Endothelial cell of umbilical vein (primary cell): Measurements from ENCODE around the gene RIMS4. TPM values are rescaled to one million over a fixed set of nuclear protein-coding genes. Genes with fewer than 3 reads are reported as not detected.

Experiments used
- BruUV-seq: library from RNA; stranded (reverse); fragments of 400-500 nt; replicated peaks from 2 replicates; lab custom pipeline; 2021; lab: Mats Ljungman, UMichigan
- CTCF ChIA-PET: fragments of 300-600, 350-600 bp; sonication (Branson Sonifier 250); formaldehyde crosslinking; loops from one replicate; lab custom pipeline; 2021; ENCODE audit warnings: antibody characterized with exemption, inconsistent platforms; lab: Charles Lee
- POLR2A ChIA-PET: fragments of 300-600, 350-600 bp; sonication (Branson Sonifier 250); formaldehyde crosslinking; loops from one replicate; lab custom pipeline; 2021; ENCODE audit warnings: antibody characterized with exemption, inconsistent platforms; lab: Charles Lee
- DNase-seq: peaks from one replicate; pipeline ENCODE4 v3.0.0-alpha.2; 2011; ENCODE audit warnings: low read depth, low spot score
- FAIRE-seq: peaks from 2 replicates; lab custom pipeline; 2011; peaks lifted over from hg19 to GRCh38; lab: Jason Lieb, UNC
- H2AFZ ChIP-seq: 2 replicates; pipeline ENCODE4 v1.6.0; 2012; ENCODE audit warnings: low read depth, low read length, control low read depth, inconsistent platforms
- H3K27ac ChIP-seq: 2 replicates; pipeline ENCODE4 v1.5.1; 2011; ENCODE audit warnings: low read depth, mild to moderate bottlenecking, control low read depth, low read length, moderate library complexity; ENCODE audit not compliant: insufficient read depth
- H3K27me3 ChIP-seq, 2 experiments: 2 replicates each; pipeline versions ENCODE4 v1.6.0 to v1.6.1; 2011; ENCODE audit warnings: low read length in 2 of 2, mixed read lengths in 1 of 2; ENCODE audit not compliant: control insufficient read depth in 2 of 2, insufficient read depth in 2 of 2
- H3K36me3 ChIP-seq, 2 experiments: 2 replicates in 1 of 2; 3 replicates in 1 of 2; pipeline ENCODE4 v1.5.1; 2011; ENCODE audit warnings: low read length in 2 of 2, mild to moderate bottlenecking in 1 of 2, moderate library complexity in 1 of 2; ENCODE audit not compliant: control insufficient read depth in 2 of 2, insufficient read depth in 2 of 2; ENCODE audit errors: extremely low read depth in 1 of 2
- H3K4me1 ChIP-seq: 3 replicates; pipeline ENCODE4 v1.5.1; 2011; ENCODE audit warnings: mild to moderate bottlenecking, low read length; ENCODE audit not compliant: control insufficient read depth, insufficient read depth; ENCODE audit errors: extremely low read depth
- H3K4me2 ChIP-seq: 2 replicates; pipeline ENCODE4 v1.6.1; 2011; ENCODE audit warnings: low read length, control low read depth, mixed read lengths; ENCODE audit not compliant: insufficient read depth
- H3K4me3 ChIP-seq, 3 experiments: fragments of 200-600 bp in 1 of 3; sonication (generic), shearing (Covaris generic) in 1 of 3; replicated peaks in 1 of 3; 2 replicates each; pipeline ENCODE4 v1.5.1; 2011 to 2016; ENCODE audit warnings: control low read depth in 3 of 3, low read length in 3 of 3, mild to moderate bottlenecking in 2 of 3, inconsistent platforms in 1 of 3, low read depth in 1 of 3, moderate library complexity in 1 of 3; ENCODE audit not compliant: insufficient read depth in 1 of 3
- H3K79me2 ChIP-seq: 2 replicates; pipeline ENCODE4 v1.6.0; 2012; ENCODE audit warnings: low read length, inconsistent platforms; ENCODE audit not compliant: control insufficient read depth, insufficient read depth
- H3K9ac ChIP-seq: replicated peaks from 2 replicates; pipeline ENCODE3; 2011; ENCODE audit warnings: low read length, control low read depth; ENCODE audit not compliant: insufficient read depth; ENCODE audit errors: extremely low read depth
- H3K9me1 ChIP-seq: replicated peaks from 3 replicates; pipeline ENCODE4 v1.6.0; 2011; ENCODE audit warnings: mild to moderate bottlenecking, low read length; ENCODE audit not compliant: control insufficient read depth, insufficient read depth; ENCODE audit errors: extremely low read depth
- H3K9me3 ChIP-seq: replicated peaks from 2 replicates; pipeline ENCODE4 v1.5.1; 2012; ENCODE audit warnings: low read length, inconsistent platforms; ENCODE audit not compliant: control insufficient read depth, insufficient read depth
- H4K20me1 ChIP-seq: replicated peaks from 2 replicates; pipeline ENCODE3; 2011; ENCODE audit warnings: mild to moderate bottlenecking, low read length; ENCODE audit not compliant: control insufficient read depth, insufficient read depth; ENCODE audit errors: extremely low read depth
- EZH2 ChIP-seq: IDR thresholded peaks from 2 replicates; pipeline ENCODE4 v1.6.1; 2012; ENCODE audit warnings: borderline replicate concordance, low read depth, mild to moderate bottlenecking, moderate library complexity, low read length, inconsistent platforms; ENCODE audit not compliant: severe bottlenecking
- FOS ChIP-seq: IDR thresholded peaks from 2 replicates; pipeline ENCODE4 v1.6.1; 2011; ENCODE audit warnings: mild to moderate bottlenecking, low read length, moderate library complexity, borderline replicate concordance; ENCODE audit not compliant: insufficient read depth
- GATA2 ChIP-seq: IDR thresholded peaks from 2 replicates; pipeline ENCODE4 v1.7.0; 2011; ENCODE audit warnings: low read depth, mild to moderate bottlenecking, moderate library complexity, mixed read lengths, low read length; ENCODE audit not compliant: insufficient read length, insufficient read depth
- JUN ChIP-seq: IDR thresholded peaks from 2 replicates; pipeline ENCODE4 v1.6.1; 2011; ENCODE audit warnings: borderline replicate concordance, low read depth; ENCODE audit not compliant: insufficient read length, insufficient read depth
- MYC ChIP-seq: IDR thresholded peaks from one replicate; pipeline ENCODE4 v1.6.1; 2011; ENCODE audit warnings: mild to moderate bottlenecking, low read depth, low read length
- POLR2A ChIP-seq: IDR thresholded peaks from 2 replicates; pipeline ENCODE4 v1.6.1; 2012; ENCODE audit warnings: low read depth, mild to moderate bottlenecking, control low read depth, low read length
- POLR2AphosphoS5 ChIP-seq: IDR thresholded peaks from 2 replicates; pipeline ENCODE4 v1.6.1; 2012; ENCODE audit warnings: low read depth, mild to moderate bottlenecking, control low read depth, low read length, moderate library complexity; ENCODE audit not compliant: insufficient read depth
- dilution Hi-C: fragments of 300-500 bp; cut with MboI; formaldehyde crosslinking; loops from one replicate; pipeline ENCODE4 v1.15.0; 2019; ENCODE audit warnings: low sequenced_read_pairs; ENCODE audit not compliant: extremely low pct_ligation_motif_present
- intact Hi-C: fragments of 100-400 bp; cut with micrococcal nuclease; formaldehyde crosslinking; loops from one replicate; pipeline ENCODE4 v1.10.0; 2022
- polyA plus RNA-seq, 4 experiments: library from polyadenylated mRNA; depleted of rRNA in 3 of 4; stranded (reverse) in 3 of 4; unstranded in 1 of 4; fragments of >200 nt; gene quantifications; 2 replicates each; pipeline versions ENCODE4 v1.2.1 to v1.2.3, GENCODE V29; 2011 to 2012; ENCODE audit warnings: missing spikeins in 1 of 4
- total RNA-seq: library from RNA; stranded (reverse); gene quantifications from 2 replicates; pipeline ENCODE4 v1.2.3, GENCODE V29; 2021
- TF ChIP-seq, protein P1 (sequence below): IDR thresholded peaks from 2 replicates; pipeline ENCODE4 v1.6.1; 2011; ENCODE audit not compliant: insufficient read depth, insufficient read length
- TF ChIP-seq, protein P2 (sequence below), 2 donors: IDR thresholded peaks; 1 replicate in 1 of 2; 2 replicates in 1 of 2; pipeline ENCODE4 v1.5.1; 2011; ENCODE audit warnings: low read length in 2 of 2, mild to moderate bottlenecking in 2 of 2, moderate library complexity in 2 of 2, control low read depth in 1 of 2, inconsistent platforms in 1 of 2, low read depth in 1 of 2; ENCODE audit not compliant: insufficient read depth in 1 of 2; ENCODE audit errors: extremely low read depth in 1 of 2

RIMS4 gene
- total and polyA plus RNA-seq, 2 donors (not counting 3 experiments of a cell fraction or from before 2014, with no cell fraction given): not detected

DNA sequence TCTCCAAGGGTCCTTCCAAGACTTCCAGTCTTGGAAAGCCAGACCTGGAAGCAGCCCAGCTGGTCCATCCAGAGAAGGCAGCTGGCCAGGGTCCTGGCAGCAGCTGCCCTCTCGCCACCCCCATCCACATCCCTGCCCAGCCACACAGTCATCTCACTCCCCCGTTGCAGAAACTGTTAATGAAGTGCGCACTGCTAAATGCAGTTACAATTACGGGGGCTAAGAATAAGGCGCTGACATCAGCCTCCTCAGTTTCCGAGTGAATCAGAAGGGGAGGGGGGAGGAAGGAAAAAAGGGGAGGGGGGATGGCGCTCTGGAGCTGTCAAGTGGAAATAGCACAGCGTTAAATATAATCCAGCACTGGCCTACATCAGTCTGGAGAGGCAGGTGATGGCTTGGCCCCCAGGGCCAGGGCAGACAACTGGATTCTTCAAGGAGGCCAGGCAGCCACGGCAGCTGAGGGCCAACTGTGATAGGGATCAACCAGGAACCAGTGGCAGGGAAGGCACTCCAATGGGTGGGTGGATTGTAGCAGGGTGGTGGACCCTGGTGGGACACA lies 6.9 kb downstream of the RIMS4 start:
- no peaks in the 10 kb centered on the region for H3K36me3 ChIP-seq
- H3K9me1 ChIP-seq: no peaks in the 10 kb centered on the region
- CTCF ChIA-PET: no interaction called here
- POLR2A ChIA-PET: no interaction called here
- no peak overlapping the region for H3K9ac ChIP-seq
- H3K27me3 ChIP-seq: peaks cover 12 to 14% of the 10 kb centered on the region in 2 experiments
- H3K79me2 ChIP-seq: no peaks in the 10 kb centered on the region
- FAIRE-seq: no peak
- BruUV-seq: no TSS peak
- intact Hi-C loops (no loop called here), dilution Hi-C loops (no loop called here)
- no peak overlapping the region for H3K4me2 ChIP-seq
- H3K27ac ChIP-seq: no peak overlapping the region
- no peaks in the 10 kb centered on the region for H4K20me1 ChIP-seq
- H3K4me3 ChIP-seq: no peak overlapping the region
- H3K4me1 ChIP-seq: no peaks in the 10 kb centered on the region
- DNase-seq: no peak
- TF ChIP-seq, protein P1, sequence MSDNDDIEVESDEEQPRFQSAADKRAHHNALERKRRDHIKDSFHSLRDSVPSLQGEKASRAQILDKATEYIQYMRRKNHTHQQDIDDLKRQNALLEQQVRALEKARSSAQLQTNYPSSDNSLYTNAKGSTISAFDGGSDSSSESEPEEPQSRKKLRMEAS: no peak
- H3K9me3 ChIP-seq: no peaks in the 10 kb centered on the region
- no peak overlapping the region for H2AFZ ChIP-seq

DNA sequence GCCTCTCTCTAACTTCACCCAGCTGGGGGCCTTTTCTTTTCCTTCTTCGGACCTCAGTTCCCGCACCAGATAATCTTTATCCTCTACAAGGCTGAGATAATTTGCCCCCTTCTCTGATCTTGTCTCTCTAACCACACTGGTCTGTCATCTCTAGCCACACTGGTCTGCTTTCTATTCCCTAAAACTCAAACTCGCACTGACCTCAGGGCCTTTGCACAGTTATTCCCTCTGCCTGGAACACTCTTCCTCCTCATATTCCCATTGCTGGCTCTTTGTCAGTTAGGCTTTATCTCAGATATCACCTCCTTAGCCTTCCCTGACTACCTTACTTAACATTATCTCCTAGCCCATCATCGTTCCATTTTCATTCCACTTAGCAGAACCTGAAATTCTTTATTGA lies 7.6 kb downstream of the RIMS4 start:
- H3K27me3 ChIP-seq: peaks cover 7% of the 10 kb centered on the region in 2 experiments
- intact Hi-C loops: no loop called here
- H3K9me1 ChIP-seq: no peaks in the 10 kb centered on the region
- H3K36me3 ChIP-seq: no peaks in the 10 kb centered on the region
- no peaks in the 10 kb centered on the region for H3K9me3 ChIP-seq
- H3K79me2 ChIP-seq: no peaks in the 10 kb centered on the region
- H3K27ac ChIP-seq: no peak overlapping the region
- POLR2A ChIA-PET: no interaction called here
- H2AFZ ChIP-seq: no peak overlapping the region
- dilution Hi-C loops: no loop called here
- CTCF ChIA-PET: no interaction called here
- no peak overlapping the region for H3K4me3 ChIP-seq
- no peak overlapping the region for H3K4me2 ChIP-seq
- no peak overlapping the region for H3K9ac ChIP-seq
- DNase-seq (no peak), FAIRE-seq (no peak)
- no peaks in the 10 kb centered on the region for H3K4me1 ChIP-seq
- TF ChIP-seq POLR2AphosphoS5: no peak
- no peak for TF ChIP-seq EZH2
- no peak for TF ChIP-seq MYC
- TF ChIP-seq, protein P2, sequence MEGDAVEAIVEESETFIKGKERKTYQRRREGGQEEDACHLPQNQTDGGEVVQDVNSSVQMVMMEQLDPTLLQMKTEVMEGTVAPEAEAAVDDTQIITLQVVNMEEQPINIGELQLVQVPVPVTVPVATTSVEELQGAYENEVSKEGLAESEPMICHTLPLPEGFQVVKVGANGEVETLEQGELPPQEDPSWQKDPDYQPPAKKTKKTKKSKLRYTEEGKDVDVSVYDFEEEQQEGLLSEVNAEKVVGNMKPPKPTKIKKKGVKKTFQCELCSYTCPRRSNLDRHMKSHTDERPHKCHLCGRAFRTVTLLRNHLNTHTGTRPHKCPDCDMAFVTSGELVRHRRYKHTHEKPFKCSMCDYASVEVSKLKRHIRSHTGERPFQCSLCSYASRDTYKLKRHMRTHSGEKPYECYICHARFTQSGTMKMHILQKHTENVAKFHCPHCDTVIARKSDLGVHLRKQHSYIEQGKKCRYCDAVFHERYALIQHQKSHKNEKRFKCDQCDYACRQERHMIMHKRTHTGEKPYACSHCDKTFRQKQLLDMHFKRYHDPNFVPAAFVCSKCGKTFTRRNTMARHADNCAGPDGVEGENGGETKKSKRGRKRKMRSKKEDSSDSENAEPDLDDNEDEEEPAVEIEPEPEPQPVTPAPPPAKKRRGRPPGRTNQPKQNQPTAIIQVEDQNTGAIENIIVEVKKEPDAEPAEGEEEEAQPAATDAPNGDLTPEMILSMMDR (IDR thresholded peaks at IDR 0.05; ENCODE audit: extremely low read depth in 1 of 2, insufficient read depth in 1 of 2, low read depth in 1 of 2, low read length in 2 of 2): no peak
- no peak for TF ChIP-seq FOS
- TF ChIP-seq GATA2: no peak
- TF ChIP-seq, protein P1: no peak
- TF ChIP-seq JUN: no peak
- TF ChIP-seq POLR2A: no peak
- no peaks in the 10 kb centered on the region for H4K20me1 ChIP-seq
- no TSS peak for BruUV-seq
